ENCODE results near the gene ANKRD40CL.

The ANKRD40CL gene

DNA sequence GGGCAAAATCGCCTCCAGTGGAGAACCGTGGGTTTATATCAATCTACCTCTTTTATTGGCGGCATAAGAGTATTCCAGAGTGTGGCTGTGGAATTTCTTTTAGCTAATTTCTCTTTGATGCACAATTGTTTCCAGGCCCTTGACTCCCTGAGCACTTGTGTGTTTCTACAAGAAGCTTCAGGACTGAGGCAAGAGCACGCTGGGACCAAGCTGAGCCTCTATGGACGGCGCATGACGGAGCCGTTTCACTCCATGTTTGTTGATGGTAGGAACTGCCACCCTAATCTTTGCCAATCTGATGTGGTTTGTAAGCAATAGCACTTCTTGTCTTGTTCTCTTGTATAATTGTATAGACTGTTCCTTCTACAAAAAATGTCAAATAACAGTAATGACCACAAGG is 11.2 kb upstream of the ANKRD40CL start:
- ATAC-seq (no peak), DNase-seq (no peak)
- Mint-ChIP-seq H3K9me3 (no peaks in the 10 kb centered on the region), H3K36me3 (ENCODE audit: low read depth) (no peaks in the 10 kb centered on the region), H3K4me3 (no peak overlapping the region), H3K27me3 (peaks cover 16% of the 10 kb centered on the region), H3K4me1 (peaks cover 18% of the 10 kb centered on the region), H3K27ac (no peak overlapping the region)

DNA sequence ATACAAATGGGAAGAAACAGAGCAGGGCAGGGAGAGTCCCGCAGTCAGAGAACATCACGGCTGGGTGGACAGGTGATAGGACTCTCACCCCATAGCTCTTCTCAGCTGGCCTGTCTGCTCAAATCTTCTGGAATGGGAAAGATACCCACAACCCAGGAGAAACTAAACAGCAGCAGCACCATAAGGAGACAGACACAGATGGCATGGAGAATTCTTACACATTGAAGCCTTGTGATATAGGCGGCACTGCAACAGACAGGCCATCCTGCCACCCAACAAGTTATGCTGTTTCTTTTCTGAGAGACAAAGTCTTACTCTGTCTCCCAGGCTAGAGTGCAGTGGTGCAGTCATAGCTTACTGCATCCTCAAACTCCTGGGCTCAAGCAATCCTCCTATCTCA is 8.6 kb upstream of the ANKRD40CL start:
- ATAC-seq (no peak), DNase-seq (no peak)
- peaks cover 8% of the 10 kb centered on the region for H3K4me1 Mint-ChIP-seq
- H3K9me3 Mint-ChIP-seq, result no peaks in the 10 kb centered on the region
- no peak overlapping the region for H3K4me3 Mint-ChIP-seq
- H3K27me3 Mint-ChIP-seq, result peaks cover 1% of the 10 kb centered on the region
- H3K27ac Mint-ChIP-seq, result no peak overlapping the region
- no peaks in the 10 kb centered on the region for H3K36me3 Mint-ChIP-seq (ENCODE audit: low read depth)

DNA sequence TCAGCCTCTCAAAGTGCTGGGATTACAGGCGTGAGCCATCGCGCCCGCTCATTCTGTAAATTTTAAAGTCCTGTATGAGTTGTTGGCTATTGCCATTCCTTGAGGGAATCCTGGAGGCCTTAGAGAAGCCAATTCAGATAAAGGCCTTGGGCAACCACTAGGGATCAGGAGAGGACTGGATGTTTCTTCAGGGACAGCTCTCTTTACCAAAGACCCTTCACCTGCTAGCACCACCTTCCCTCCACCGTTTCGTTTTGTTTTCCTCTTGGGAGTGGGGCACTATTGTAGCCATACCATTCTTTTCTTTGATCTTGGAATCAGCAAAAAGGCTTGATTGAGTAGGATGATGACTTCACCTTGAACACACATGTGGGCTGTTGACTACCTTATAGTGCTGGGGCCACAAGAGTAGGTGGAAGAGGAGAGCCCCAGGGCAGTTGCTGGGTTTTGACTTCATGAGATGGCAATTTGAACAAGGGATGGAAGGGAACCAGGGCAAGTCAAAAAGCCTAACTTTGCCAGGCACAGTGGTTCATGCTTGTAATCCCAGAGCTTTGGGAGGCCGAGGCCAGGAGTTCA is 7.0 kb upstream of the ANKRD40CL start:
- ATAC-seq, result no peak
- no peaks in the 10 kb centered on the region for H3K4me1 Mint-ChIP-seq
- H3K27me3 Mint-ChIP-seq, result no peaks in the 10 kb centered on the region
- no peak for DNase-seq
- no peaks in the 10 kb centered on the region for H3K36me3 Mint-ChIP-seq (ENCODE audit: low read depth)
- H3K27ac Mint-ChIP-seq, result no peak overlapping the region
- H3K9me3 Mint-ChIP-seq, result no peaks in the 10 kb centered on the region
- H3K4me3 Mint-ChIP-seq, result no peak overlapping the region

DNA sequence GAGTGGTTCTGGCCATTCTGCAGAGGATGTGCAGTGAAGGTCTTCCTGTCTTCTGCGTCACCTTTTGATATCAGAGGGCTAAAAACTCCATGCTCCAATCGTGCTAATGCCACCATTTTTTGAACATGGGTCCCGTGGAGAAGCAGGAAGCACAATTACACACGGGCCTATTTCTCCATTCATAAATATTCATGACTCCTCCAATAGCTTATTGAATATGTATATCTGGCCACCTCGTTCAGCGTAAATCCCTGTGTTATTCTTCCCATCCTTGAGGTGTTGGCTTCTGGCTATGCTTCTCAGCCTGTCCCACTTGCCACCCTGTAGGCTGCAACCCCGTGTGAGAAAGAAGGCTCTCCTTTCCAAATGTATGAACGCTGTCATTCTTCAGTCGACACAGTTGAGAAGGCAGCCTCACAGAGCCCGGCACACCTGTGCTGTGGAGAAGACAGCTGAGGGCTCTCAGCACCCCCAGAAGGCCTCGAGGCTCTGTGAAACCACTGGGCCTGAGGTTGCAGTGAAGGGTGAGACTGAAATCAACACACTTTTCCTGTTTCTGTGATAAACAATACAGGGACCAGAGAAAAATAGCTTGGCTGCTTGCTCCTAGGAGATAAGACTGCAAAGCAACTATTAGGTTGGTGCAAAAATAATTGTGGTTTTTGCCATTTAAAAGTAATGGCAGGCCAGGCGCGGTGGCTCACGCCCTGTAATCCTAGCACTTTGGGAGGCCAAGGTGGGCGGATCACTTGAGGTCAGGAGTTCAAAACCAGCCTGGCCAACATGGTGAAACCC is 4.9 kb upstream of the ANKRD40CL start:
- no peaks in the 10 kb centered on the region for H3K9me3 Mint-ChIP-seq
- DNase-seq (no peak), ATAC-seq (no peak)
- H3K27me3 Mint-ChIP-seq, result no peaks in the 10 kb centered on the region
- no peaks in the 10 kb centered on the region for H3K4me1 Mint-ChIP-seq
- no peak overlapping the region for H3K27ac Mint-ChIP-seq
- H3K36me3 Mint-ChIP-seq (ENCODE audit: low read depth), result no peaks in the 10 kb centered on the region
- H3K4me3 Mint-ChIP-seq, result no peak overlapping the region

DNA sequence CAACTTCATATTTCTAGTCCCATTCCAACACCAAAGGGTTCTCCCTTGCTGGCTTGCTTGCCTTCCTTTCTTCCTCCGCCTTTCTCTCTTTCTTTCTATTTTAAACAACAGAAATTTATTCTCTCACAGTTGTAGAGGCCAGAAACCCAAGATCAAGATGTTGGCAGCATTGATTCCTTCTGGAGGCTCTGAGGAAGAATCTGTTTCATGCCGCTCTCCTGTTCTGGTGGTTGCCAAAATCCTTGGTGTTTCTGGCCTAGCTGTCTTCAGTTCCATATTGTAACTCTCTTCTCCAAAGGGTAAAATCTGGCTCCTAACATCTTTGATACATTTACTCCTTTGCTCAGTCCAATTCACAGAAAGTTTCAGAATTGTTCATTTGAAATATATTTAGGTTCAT is 3.0 kb upstream of the ANKRD40CL start:
- Mint-ChIP-seq H3K27me3 (no peaks in the 10 kb centered on the region), H3K9me3 (no peaks in the 10 kb centered on the region), H3K36me3 (ENCODE audit: low read depth) (no peaks in the 10 kb centered on the region), H3K4me1 (no peaks in the 10 kb centered on the region), H3K4me3 (no peak overlapping the region), H3K27ac (no peak overlapping the region)
- no peak for DNase-seq
- no peak for ATAC-seq

DNA sequence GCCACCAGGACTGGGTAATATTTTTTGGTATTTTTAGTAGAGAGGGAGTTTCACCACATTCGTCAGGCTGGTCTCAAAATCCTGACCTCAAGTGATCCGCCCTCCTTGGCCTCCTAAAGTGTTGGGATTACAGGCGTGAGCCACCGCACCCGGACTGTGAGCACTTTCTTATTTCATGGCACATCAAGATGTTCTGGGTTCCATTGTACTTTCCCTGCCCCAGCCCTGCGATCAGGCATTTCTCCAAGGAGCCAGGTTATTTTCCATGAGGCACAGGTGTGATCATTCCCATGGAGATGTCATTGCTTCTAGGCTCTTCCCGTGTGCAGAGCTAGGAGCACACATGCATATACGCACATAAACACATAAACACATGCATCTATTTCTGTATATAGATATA is 2.6 kb upstream of the ANKRD40CL start:
- Mint-ChIP-seq H3K27me3 (no peaks in the 10 kb centered on the region), H3K36me3 (ENCODE audit: low read depth) (no peaks in the 10 kb centered on the region), H3K4me3 (no peak overlapping the region), H3K4me1 (no peaks in the 10 kb centered on the region), H3K27ac (no peak overlapping the region), H3K9me3 (no peaks in the 10 kb centered on the region)
- ATAC-seq (no peak), DNase-seq (no peak)

DNA sequence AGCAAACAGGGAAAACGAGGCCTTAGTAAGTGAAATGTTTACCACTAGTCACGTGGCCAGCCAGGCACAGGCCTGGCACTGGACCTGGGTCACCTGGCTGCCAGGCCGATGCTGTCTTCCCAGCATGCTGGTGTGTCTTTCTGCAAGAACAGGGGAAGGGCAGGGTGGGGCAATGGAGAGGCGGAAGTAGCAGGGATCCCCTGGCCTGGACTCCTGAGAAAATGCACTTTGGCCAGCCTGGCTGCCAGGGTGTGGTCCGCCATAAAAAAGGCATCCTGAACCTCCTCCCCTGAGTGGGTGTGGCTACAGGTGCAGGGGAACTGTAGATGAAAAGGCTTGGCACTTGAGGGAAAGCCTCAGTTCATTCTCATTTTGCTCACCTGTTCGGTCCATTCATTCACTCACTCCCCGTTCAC is 1.0 kb upstream of the ANKRD40CL start:
- Mint-ChIP-seq H3K9me3 (no peaks in the 10 kb centered on the region), H3K36me3 (ENCODE audit: low read depth) (no peaks in the 10 kb centered on the region), H3K27ac (no peak overlapping the region), H3K4me3 (no peak overlapping the region), H3K4me1 (peaks cover 2% of the 10 kb centered on the region), H3K27me3 (no peaks in the 10 kb centered on the region)
- no peak for DNase-seq
- no peak for ATAC-seq

DNA sequence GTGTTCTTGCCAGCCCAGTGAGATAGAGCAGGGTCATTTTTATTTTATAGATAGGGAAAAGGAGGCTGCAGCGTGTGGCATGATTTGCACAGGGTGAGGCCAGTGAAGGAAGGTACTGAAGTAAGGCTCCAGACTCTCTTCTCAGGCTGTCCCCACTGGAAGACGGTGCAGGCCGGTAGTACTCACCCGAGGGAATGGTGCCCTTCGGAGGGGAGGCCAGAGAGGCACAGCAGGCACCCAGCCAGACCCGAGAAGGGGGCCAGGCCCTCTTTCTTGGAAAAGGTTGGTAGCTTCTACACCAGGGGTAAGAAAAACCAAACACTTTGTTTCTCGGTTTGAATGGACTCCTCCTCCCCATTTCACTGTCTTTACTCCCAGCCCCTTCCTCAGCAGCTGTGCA is 288 bp downstream of the ANKRD40CL start:
- Mint-ChIP-seq H3K27ac (no peak overlapping the region), H3K4me3 (no peak overlapping the region), H3K36me3 (ENCODE audit: low read depth) (no peaks in the 10 kb centered on the region), H3K4me1 (peaks cover 8% of the 10 kb centered on the region), H3K27me3 (no peaks in the 10 kb centered on the region), H3K9me3 (no peaks in the 10 kb centered on the region)
- no peak for DNase-seq
- no peak for ATAC-seq

DNA sequence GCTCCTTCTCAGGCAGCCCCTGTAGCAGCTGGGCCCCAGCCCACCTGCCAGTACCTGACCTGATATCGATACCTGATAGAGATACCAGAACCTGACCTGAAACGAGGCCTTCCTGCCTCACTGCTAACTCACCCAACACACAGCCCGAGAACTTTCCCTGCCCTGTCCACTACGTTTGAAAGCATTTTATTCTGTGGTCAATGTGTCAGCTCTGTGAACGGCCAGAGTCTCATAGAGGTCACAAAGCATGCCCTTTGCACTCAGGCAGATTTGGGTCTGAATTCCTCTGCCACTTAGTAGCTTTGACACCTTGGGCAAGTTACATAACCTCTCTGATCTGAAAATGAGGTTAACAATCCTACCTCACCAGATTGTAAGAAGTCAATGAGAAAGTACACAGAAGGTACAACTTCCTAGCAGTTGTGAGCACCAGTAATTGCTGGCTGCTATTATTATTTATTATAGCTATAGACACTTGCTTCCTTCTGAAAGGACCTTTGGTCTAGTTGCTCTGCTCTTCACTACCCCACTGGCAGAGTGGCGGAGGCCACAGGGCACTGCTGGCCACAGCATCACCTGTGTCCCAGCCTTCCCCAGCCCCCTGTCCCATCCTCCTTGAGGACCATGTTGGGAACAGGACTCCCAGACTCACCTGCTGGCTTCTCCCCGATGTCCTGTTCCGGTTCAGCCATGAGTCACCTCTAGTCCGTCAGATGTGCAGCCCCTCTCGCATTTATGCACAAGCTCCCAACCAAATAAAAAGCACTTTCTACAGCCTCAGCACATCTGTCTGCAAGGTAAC is 895 bp downstream of the ANKRD40CL start:
- H3K27me3 Mint-ChIP-seq, result no peaks in the 10 kb centered on the region

DNA sequence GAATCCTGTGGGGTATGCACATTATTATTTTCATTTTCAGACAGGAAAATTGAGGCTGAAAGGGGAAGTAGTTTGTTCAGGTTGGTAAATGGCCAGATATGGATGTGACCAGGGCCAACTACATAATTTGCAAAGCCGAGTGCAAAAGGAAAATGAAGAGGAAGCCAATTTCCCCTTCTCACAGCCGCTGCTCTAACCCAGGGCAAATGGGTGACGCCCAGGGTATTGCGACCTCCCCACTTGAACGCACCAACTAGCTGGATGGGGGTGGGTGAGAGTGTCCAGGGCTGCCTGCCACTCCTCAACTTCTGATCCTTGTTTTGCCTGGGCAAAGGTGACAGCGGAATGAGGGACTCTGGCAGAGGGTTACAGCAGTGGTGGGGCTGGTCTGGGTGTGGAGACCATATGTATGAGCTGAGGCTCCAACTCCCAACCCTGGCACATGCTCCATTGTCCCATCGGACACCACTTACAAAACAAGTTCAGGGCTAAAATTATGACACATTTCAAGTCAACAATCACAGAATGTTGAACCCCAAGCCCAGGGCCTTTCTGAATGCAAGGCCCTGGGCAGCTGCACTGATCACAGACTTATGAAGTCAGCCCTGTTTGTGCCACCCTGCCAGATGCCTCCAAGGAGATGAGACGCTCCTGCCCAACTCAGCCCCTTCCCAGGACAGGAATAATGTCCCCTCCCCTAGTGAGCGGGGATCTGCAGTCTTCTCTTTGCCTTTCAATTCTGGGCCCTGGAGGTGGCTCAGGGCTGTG is 1.7 kb downstream of the ANKRD40CL start:
- Mint-ChIP-seq H3K27ac (no peak overlapping the region), H3K36me3 (ENCODE audit: low read depth) (no peaks in the 10 kb centered on the region), H3K4me3 (no peak overlapping the region), H3K27me3 (no peaks in the 10 kb centered on the region), H3K4me1 (peaks cover 8% of the 10 kb centered on the region), H3K9me3 (no peaks in the 10 kb centered on the region)
- ATAC-seq (no peak), DNase-seq (no peak)

More for the DNA sequence above, 895 bp downstream of the ANKRD40CL start:
- Mint-ChIP-seq H3K4me3 (no peak overlapping the region), H3K9me3 (no peaks in the 10 kb centered on the region), H3K36me3 (ENCODE audit: low read depth) (no peaks in the 10 kb centered on the region), H3K4me1 (peaks cover 8% of the 10 kb centered on the region), H3K27ac (no peak overlapping the region)
- no peak for DNase-seq
- no peak for ATAC-seq

DNA sequence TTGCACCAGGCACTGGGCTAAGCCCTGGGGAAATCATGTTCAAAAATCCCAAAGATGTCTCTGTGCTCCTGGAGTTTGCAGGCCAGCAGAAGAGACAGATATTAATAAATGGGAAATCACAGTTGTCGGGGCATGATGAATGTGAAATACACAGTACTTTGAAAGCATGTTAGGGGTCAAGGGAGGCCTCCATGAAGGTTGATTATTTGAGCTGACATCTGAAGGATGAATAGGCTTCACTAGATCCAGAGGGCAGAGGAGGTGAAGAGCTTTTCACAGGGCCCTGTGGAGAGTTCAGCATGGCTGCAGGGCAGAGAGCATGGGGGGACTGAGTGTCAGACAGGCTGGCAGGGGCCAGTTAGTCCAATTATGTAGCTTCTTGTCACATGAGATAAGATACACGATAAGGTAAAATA is 2.6 kb downstream of the ANKRD40CL start:
- no peaks in the 10 kb centered on the region for H3K36me3 Mint-ChIP-seq (ENCODE audit: low read depth)
- H3K4me3 Mint-ChIP-seq, result no peak overlapping the region
- DNase-seq, result no peak
- no peak overlapping the region for H3K27ac Mint-ChIP-seq
- peaks cover 8% of the 10 kb centered on the region for H3K4me1 Mint-ChIP-seq
- no peaks in the 10 kb centered on the region for H3K9me3 Mint-ChIP-seq
- no peaks in the 10 kb centered on the region for H3K27me3 Mint-ChIP-seq
- ATAC-seq, result no peak

DNA sequence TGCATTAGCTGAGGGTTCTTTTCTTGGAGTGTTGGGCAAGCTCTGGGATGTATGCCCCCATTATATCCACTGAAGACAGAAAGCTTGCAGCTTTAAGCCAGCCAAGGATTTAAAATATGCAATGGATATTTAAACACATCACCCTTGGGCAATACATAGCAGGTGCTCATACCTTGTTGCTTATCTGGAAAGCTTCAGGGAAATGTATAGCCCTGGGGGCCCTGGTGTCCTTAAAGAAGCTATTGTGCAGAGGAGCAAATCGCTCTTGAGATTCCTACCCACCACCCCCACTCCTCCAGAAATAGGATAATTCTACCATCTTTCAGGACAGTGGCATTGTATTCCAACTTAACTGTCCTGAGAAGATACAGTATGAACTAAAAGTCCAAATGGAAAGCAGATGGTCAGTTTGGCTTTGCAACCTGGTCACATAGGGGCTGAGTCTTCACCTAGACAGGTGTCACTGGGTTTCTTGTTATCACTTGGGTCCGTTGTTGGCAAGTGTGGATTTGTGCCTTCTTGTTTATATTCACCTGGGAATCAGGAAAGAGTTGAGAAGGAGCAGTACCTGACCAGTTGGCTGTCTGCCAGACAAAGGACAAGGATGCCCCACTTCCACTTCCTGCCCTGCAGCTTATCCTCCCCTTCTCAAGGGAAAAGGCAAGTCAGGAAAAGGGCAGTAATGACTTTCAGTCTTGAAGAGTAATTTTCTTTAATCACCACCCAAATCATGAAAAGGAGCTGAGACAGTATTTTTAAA is 3.4 kb downstream of the ANKRD40CL start:
- no peak overlapping the region for H3K4me3 Mint-ChIP-seq
- no peak overlapping the region for H3K27ac Mint-ChIP-seq
- no peaks in the 10 kb centered on the region for H3K27me3 Mint-ChIP-seq
- DNase-seq, result no peak
- no peak for ATAC-seq
- H3K36me3 Mint-ChIP-seq (ENCODE audit: low read depth), result no peaks in the 10 kb centered on the region
- peaks cover 8% of the 10 kb centered on the region for H3K4me1 Mint-ChIP-seq
- H3K9me3 Mint-ChIP-seq, result no peaks in the 10 kb centered on the region

DNA sequence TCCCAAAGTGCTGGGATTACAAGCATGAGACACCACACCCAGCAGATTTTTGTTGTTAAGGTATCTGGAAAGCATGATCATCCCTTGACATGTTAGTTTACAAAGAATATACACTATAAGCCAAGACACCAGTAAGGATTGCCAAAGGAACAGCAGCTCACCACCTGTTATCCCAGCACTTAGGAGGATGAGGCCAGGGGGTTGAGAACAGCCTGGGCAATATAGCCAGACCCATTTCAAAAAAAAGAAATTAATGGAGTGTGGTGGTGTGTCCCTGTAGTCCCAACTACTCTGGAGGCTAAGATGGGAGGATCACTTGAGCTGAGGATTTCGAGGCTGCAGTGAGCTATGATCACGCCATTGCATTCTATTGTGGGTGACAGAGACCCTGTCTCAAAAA is 5.1 kb downstream of the ANKRD40CL start:
- peaks cover 8% of the 10 kb centered on the region for H3K4me1 Mint-ChIP-seq
- no peaks in the 10 kb centered on the region for H3K27me3 Mint-ChIP-seq
- ATAC-seq, result no peak
- H3K27ac Mint-ChIP-seq, result no peak overlapping the region
- H3K9me3 Mint-ChIP-seq, result no peaks in the 10 kb centered on the region
- no peaks in the 10 kb centered on the region for H3K36me3 Mint-ChIP-seq (ENCODE audit: low read depth)
- DNase-seq, result no peak
- no peak overlapping the region for H3K4me3 Mint-ChIP-seq

DNA sequence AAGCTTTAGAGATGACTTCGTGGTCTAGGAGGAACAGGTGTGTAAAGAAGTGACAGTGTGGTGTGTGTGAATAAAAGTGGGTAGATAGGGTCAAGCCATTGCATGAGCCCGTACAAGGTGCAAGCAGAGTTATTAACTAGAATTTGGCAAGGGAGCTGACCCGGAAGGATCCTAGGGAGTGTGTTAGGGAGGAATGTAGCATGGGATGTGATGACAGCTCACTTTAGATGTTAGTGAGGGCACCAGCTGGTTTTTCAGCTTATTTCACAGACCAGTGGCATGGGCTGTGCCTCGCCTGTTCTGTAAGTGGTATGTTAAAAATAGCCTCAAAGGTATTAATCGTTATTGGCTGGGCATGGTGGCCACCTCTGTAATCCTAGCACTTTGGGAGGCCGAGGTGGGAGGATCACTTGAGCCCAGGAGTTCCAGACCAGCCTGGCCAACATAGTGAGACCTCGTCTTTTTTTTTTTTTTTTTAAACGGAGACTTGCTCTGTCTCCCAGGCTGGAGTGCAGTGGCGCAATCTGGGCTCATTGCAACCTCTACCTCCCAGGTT is 8.3 kb downstream of the ANKRD40CL start:
- no peak for ATAC-seq
- H3K27ac Mint-ChIP-seq, result peak overlapping the region; percentile 16

More for the DNA sequence above, 8.3 kb downstream of the ANKRD40CL start:
- Mint-ChIP-seq H3K27me3 (no peaks in the 10 kb centered on the region), H3K9me3 (no peaks in the 10 kb centered on the region), H3K36me3 (ENCODE audit: low read depth) (peaks cover 12% of the 10 kb centered on the region), H3K4me3 (no peak overlapping the region), H3K4me1 (peaks cover 8% of the 10 kb centered on the region)
- no peak for DNase-seq

Data from activated naive CD8-positive, alpha-beta T cell treated with anti-CD3 and anti-CD28 coated beads, Interleukin-2, amount 50 U/mL, for 24 hours (primary cell).